HG02970 (cell line): ENCODE data around the gene VDAC1.
"Not testable (repeated sequence)": the region's sequence is repeated elsewhere in the genome, so short reads cannot be mapped to it uniquely, and the experiment has no call there.

Experiments
- ATAC-seq: cut with Tn5 transposase; IDR thresholded peaks from one replicate; pipeline ENCODE4 v1.9.1; 2021; ENCODE audit warnings: mild to moderate bottlenecking, moderate library complexity, moderate number of reproducible peaks; ENCODE audit not compliant: unreplicated experiment, low FRiP score

Gene VDAC1

DNA sequence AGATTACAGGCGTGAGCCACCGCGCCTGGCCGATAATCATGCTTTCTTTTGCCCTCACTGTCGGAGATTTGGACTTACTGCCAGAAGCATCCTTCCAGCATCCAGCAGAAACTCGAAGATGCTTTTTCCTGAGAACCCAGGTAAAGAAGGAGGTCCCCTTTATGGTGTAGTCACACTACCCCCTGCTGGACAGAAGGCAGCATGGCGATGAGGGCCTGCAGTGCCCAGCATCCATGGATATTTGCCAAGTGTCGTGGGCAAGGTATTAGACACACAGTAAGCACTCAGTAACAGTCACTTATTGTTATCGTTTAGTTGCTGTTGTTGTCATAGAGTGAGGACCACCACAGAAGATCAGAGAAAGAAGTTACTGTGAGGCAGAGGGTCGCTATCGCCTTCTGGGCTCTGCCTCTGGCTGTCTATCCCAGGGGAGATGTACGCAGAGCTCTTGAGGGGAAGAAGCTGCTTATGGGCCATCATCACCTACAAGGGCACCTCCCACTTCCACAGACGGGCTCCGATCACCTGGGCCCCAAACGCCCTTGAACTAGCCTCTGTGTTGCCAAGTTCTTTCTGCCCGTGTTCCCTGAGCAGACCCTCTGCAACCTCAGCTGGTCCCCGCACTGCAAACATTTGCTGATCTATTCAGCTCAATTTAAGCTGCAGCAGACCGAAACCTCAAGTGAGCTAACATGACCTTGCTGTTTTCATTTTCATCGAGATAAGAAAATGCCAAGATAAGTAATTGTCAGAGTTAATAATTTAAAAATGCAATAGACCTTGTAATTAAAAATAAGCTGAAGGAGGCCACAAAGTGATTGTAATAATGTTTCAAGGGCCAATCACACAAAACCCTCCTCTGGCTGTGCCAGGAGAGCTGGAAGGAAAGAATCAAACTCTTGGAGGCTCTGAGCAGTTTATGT is 60.3 kb downstream of the VDAC1 start:
- ATAC-seq = no peak

DNA sequence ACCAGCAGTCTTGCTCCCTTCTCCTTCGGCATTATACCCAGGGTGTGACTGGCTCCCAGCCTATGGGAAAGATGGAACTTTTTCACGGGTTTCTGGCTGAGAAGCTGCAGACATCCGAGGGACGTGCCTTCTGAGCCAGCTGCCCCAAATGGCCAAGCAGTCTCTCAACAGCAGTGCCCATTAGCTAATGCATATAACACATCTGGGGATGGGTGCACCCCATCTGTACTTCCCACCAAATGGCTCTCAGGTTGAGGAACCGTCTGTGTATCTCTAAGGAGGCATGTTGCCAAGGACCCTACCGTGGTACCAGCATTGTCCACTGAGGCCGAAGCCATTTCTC is 61.3 kb downstream of the VDAC1 start:
- ATAC-seq = no peak

DNA sequence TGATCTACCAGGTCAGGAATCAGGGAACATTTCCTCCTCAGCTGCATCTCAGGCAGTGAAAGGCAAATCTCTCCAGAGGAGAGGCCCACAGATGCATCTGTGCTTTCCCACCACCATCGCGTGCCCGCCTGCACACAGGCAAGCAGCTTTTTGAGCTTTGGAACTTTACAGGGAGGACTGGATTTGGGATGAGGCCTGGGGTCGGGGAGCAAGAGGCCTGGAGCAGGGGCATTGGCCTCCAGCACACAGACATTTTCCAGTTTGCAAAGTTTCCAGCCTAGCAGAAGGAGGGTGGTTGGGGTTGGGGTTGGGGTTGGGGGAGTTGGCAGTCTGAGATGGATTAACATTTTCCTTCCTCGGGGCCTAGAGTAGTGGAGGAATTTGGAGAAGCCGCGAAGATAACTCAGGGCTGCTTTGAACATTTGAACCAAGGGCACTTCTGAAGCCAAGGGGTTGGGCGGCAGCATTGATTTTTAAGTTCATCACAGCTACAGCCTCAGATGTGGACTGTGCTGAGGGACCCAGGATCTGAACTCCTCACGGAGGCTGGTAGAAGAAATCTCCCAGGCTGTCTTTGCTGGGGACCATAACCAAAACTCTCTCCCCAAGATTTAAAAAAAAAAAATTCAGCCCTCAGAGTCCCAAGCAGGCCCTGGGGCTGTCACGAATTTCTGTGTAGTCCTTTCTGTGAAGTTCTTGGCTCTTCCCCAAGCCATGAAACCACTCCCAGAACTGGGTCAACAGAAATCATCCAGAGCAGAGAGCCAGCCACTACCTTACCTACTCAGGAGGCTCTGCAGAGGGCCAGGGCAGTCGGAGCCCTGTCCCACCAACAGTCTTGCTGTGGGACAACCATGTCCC is 61.9 kb downstream of the VDAC1 start:
- ATAC-seq = no peak

DNA sequence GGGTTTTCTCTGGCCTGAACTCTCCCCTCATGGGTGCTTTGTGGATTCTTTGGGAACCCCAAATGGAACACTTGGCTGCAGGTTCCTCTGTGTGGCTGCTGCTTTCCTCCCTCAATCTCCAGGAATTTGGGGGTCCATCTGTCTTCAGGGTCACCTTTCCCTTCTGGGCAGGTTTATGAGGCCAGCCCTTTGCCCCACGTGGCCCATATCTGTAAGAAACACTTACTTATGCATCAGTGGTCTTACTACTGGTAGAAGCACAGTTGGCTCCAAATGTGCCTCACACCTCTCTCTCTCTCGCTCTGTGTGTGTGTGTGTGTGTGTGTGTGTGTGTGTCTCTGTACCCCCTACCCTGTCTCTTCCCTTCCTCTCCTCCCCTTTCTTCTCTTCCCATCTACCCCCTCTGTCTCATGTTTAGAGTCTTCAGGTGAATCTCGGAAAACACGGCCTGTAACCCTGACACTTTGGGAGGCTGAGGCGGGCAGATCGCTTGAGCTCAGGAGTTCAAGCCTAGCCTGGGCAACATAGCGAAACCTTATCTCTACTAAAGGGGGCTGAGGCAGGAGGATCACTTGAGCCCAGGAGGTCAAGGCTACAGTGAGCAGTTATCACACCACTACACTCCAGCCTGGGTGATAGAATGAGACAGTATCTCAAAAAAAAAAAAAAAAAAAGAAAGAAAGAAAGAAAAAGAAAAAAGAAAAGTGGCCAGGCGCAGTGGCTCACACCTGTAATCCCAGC is 63.1 kb downstream of the VDAC1 start:
- ATAC-seq = no peak

DNA sequence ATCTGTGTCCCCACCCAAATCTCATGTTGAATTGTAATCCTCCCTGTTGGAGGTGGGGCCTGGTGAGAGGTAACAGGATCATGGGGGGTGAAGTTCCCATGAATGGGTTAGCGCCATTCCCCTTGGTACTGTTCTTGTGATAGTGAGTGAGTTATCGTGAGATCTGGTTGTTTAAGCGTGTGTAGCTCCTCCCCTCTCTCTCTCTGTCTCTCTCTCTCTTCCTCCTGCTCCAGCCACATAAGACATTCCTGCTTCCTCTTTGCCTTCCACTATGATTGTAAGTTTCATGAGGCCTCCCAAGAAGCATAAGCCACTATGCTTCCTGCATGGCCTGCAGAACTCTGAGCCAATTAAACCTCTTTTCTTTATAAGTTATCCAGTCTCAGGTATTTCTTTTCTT is 65.1 kb downstream of the VDAC1 start:
- ATAC-seq = no peak

DNA sequence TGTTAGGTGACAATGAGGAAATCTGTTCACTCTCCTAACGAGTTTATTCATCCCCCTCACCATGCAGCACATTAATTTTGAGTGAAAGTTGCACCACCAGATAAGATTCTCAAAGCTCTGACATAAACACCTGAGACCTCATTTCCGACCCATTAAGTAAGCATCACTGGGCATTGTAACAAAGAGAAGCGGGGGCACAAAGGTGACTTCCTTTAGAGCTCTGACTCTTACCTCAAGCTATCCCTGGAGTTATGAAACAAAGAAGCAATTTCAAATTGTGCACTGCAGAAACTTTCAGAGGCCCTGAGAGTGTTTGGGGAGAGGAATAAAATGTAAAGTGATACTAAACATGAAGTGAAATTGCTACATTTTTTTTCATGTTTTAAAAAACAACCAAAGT is 65.8 kb downstream of the VDAC1 start:
- no peak for ATAC-seq

DNA sequence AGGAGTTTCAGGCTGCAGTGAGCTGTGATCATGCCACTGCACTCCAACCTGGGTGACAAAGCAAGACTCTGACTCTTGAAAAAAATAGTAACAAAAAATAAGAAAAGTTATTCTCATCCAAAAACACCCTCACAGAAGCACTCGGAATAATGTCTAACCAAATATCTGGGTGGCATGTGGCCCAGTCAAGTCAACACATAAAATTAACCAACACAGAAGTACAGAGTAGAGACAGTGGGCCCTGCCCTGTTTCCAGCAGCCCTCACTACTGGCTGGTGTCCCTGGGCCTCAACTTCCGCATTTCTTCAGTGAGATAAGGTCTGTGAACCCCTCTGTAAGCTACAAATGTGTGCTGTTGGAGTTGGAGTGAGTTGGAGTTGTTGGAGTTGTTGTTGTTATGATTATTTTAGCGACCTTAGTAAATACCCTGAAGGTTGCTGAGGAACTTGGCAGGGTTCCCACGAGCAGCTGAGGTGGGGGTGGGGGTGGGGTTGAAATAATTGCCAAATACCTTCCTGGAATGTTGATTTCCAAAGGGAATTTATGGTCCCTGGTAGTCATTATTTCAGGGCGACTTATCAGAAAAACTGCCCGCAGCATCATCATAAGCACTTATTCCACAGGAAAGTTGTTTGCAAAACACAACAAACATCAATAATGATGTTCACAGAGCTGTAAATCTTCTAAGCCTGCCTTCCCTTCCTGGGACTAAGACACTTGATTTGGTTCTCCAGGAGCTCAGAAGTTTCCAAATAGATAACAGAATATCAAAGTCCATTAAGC is 66.5 kb downstream of the VDAC1 start:
- ATAC-seq = no peak

DNA sequence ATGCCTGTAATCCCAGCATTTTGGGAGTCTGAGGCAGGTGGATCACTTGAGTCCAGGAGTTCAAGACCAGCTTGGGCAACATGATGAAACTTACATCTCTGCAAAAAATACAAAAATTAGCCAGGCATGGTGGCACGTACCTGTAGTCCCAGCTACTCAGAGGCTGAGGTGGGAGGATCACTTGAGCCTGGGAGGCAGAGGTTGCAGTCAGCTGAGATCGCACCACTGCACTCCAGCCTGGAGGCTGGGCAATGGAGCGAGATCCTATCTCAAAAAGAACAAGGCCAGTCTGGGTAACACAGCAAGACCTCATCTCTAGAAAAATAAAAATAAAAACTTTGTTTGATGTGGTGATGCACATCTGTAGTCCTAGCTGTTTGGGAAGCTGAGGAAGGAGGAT is 67.1 kb downstream of the VDAC1 start:
- ATAC-seq = not testable (repeated sequence)

DNA sequence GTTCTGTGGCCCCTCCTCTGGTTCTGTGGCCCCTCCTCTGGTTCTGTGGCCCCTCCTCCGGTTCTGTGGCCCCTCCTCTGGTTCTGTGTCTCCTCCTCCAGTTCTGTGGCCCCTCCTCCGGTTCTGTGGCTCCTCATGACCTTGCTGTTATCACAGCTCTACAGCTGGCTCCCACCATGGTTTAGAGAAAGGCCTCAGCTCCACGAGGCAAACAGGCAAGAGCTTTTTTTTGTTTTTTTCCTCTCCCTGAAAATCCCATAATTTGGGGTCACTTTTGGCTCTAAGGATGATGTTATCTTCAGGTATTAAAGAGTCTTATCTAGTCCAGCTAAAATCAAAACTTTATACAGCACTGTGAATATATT is 68.1 kb downstream of the VDAC1 start:
- no peak for ATAC-seq

DNA sequence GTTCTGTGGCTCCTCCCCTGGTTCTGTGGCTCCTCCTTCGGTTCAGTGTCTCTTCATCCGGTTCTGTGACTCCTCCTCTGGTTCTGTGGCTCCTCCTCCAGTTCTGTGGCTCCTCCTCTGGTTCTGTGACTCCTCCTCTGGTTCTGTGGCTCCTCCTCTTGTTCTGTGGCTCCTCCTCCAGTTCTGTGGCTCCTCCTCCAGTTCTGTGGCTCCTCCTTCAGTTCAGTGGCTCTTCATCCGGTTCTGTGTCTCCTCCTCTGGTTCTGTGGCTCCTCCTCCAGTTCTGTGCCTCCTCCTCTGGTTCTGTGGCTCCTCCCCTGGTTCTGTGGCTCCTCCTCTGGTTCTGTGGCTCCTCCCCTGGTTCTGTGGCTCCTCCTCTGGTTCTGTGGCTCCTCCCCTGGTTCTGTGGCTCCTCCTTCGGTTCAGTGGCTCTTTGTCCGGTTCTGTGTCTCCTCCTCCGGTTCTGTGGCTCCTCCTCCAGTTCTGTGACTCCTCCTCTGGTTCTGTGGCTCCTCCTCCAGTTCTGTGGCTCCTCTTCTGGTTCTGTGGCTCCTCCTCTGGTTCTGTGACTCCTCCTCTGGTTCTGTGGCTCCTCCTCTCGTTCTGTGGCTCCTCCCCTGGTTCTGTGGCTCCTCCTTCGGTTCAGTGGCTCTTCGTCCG is 68.7 kb downstream of the VDAC1 start:
- ATAC-seq = not testable (repeated sequence)

DNA sequence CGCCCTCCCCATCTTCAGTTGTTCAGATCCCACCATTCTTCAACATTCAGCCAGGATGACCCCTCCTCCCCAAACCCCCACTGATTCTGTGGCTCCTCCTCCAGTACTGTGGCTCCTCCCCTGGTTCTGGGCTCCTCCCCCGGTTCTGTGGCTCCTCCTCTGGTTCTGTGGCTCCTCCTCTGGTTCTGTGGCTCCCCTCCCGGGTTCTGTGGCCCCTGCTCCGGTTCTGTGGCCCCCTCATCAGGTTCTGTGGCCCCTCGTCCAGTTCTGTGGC is 69.2 kb downstream of the VDAC1 start:
- no peak for ATAC-seq

DNA sequence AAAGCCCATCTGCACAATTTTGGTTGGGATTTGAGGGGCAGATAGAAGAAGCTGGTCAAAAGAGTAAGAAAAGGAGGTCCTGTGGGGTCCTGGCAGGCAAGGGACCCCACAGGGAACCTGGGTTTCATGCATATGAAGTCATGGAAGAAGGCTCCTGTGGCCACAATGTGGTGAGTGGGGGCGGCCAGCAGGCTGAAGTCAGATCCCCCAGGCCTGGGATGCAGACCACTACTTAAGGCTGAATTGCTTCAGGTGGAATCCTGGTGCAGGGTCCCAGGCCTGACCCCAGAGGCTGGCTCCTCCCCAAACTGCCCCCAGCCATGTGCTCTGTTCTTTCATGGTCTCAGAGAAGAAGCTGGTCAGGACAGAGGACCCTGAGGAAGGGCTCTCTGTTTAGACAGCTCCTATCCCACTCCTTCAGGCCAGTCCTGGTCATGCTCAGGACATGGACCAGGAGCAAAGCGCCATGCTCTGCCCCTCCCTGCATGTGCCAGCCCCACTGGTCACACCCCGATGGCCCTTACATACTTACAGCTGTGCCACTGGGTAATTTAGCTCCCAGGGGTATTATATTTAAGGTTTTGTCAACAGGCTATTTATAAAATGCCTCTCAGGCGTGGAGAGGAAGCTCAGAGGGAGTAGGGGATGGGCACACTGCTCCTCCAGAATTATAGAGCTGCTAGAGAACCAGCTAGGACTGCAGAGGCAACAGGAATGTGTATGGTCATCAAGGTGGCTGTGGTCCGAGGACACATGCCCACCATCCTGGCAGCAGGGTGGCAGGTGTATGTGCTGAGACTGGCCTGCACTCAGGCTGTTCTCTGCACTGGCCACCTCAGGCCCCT is 69.7 kb downstream of the VDAC1 start:
- ATAC-seq = no peak

DNA sequence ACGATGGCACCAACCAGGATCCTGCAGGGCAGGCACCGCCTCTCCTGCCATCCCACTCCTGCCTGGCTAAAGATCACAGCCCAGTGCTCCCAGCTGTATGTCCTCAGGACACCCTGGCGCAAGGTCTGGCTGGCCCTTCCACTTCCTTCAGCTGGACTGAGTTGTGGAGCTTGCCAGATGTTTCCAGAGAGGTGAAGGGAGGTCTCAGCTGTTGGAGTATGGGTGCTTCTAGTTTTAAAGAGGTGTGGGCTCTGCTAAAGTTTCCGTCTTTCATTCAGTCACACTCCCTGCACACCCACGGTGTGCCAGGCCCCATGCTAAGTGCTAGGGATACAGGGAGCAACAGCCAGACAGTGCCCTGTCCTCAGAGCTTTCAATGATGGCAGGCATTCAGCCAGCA is 70.5 kb downstream of the VDAC1 start:
- no peak for ATAC-seq

DNA sequence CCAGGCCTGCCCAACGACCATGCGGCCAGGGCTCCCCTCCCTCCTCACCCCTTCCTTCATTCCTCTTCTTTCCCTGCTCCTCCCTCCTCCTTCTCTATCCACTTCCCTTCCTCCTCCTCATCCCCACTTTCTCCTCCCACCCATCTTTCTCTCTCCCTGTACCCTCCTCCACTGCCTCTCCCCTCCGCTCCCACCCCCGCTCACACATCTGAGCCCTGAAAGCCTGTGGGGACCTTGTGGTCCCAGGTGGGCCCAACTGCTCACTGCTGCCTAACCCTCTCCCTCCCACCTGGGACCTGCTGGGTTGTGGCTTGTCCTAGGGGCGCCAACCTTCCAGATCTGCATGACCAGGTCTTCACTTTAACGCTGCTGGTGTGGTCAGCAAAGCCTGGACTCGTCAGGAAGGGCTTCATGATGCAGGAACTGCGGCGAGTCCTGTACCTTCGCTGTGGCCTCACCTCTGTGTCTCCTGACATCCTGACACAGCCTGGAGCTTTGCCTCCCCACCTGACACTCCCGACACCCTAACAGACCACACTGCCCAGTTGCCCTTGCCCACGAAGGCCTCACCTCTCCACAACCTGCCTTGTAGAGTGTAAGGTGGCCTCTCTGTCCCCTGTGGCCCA is 71.0 kb downstream of the VDAC1 start:
- ATAC-seq = no peak

DNA sequence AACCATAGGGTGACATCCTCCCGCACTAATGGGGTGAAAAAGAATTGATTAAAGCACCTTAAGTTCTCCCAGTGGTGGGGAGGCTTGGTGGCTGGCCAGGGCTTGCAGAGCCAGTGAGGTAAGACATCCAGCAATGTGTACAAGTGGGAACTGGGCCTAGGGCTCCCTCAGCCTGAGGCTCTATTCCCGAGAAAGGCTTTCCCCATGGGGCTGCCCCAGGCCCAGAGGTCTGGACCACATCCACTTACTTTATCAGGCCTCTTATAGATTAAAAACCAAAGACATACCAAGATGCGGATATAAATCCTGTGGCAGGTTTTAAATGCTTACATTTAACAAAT is 71.6 kb downstream of the VDAC1 start:
- no peak for ATAC-seq

DNA sequence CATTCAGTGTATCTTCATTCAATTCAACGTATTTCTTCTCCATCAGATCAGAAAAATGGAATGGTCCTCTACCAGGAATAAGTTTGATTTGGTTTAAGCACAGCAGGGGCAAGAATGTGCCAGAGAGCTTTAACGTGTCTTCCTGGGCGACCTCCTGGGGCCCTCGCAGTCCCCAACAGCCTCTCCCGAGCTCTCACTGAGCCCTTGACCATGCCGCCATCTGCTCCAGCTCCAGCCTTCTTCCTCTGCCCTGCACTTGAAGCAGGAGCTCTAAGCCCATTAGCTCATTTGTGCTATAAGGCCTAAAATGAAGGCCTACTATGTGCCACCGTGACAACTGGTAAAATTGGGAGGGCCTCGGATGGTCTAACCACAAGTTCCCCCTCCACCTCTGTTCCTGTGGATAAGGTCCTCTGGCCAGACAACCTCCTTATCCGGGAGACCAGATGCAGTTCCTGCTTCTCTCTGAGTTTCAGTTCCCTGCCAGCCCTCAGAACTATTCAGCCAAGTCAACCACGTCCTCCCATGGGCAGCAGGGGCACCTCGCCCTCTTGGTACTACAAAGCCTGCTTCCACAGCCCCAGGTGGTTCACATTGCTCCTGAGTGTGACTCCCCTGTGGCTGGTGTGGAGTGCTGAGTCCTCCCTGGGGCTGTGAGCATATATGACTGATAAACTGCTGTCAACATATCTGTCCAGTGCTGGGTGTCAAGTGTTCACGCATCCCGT is 72.2 kb downstream of the VDAC1 start:
- no peak for ATAC-seq

DNA sequence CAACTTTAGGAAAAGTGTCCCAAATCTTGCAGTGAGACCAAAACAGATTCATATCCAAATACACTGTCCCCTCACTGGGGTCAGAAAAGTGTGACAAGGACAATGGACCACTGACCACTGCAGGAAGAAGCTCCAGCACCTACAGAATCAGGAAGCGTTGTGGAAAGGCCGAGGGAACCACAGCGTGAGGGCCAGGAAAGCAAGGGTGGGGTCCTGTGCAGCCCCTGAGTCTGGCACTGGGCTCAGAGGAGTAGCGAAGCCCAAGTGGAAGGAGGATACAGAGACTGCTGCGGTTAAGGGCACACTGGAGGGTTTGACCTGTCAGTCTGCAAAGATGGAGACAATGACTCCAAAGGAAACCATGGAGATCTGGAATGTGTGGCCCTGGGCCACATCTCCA is 73.2 kb downstream of the VDAC1 start:
- ATAC-seq = no peak

DNA sequence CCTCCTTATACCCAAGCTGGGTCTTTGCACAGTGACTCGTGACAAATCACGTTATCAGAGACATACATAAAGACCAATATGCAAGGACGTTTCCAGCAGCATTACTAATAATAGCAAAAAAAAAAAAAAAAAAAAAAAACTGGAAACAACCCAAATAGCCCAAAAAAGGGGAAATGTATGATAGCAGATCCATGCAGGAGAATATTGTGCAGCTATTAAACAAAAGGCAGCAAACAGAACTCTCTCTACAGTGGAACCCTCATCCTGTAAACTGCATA is 74.0 kb downstream of the VDAC1 start:
- no peak for ATAC-seq
